GM12878 (cell line): ENCODE results near the gene C21orf58.

Experiments used
- CBFB ChIP-seq: IDR thresholded peaks from 2 replicates; pipeline ENCODE4 v1.6.1; 2016; ENCODE audit warnings: antibody characterized with exemption, low read depth
- CTCF ChIP-seq, 3 experiments: IDR thresholded peaks in 2 of 3; conservative IDR thresholded peaks in 1 of 3; 2 replicates each; pipeline ENCODE4 v1.5.1; 2011; ENCODE audit warnings: low read depth in 3 of 3, low read length in 3 of 3, mild to moderate bottlenecking in 3 of 3, control low read depth in 2 of 3, moderate library complexity in 2 of 3, inconsistent platforms in 1 of 3, mixed read lengths in 1 of 3; ENCODE audit not compliant: control insufficient read depth in 2 of 3, insufficient read depth in 1 of 3; ENCODE audit errors: extremely low read depth in 1 of 3
- EZH2 ChIP-seq: IDR thresholded peaks from 2 replicates; pipeline ENCODE4 v1.6.1; 2012; ENCODE audit warnings: low read depth, mild to moderate bottlenecking, control low read depth, inconsistent platforms, low read length, borderline replicate concordance; ENCODE audit not compliant: control insufficient read depth
- HDAC2 ChIP-seq: fragments of 200-600 bp; sonication (generic); IDR thresholded peaks from 2 replicates; pipeline ENCODE4 v1.6.1; 2017
- KAT2A ChIP-seq: conservative IDR thresholded peaks from 2 replicates; pipeline ENCODE4 v1.6.1; 2011; ENCODE audit warnings: low read depth, low read length; ENCODE audit not compliant: control insufficient read depth
- POLR2A ChIP-seq: IDR thresholded peaks from 2 replicates; pipeline ENCODE4 v1.6.1; 2011; ENCODE audit warnings: low read depth, mild to moderate bottlenecking, low read length
- POLR2AphosphoS5 ChIP-seq: IDR thresholded peaks from 2 replicates; pipeline ENCODE4 v1.6.1; 2011; ENCODE audit warnings: mild to moderate bottlenecking, low read length, inconsistent platforms
- SMC3 ChIP-seq: IDR thresholded peaks from 2 replicates; pipeline ENCODE4 v1.6.1; 2011; ENCODE audit warnings: low read length, improper control_type of control experiment, borderline replicate concordance
- SREBF2 ChIP-seq: IDR thresholded peaks from 2 replicates; pipeline ENCODE4 v1.6.1; 2012; ENCODE audit warnings: mild to moderate bottlenecking, low read length
- TARDBP ChIP-seq: IDR thresholded peaks from 2 replicates; pipeline ENCODE4 v1.6.1; 2016; ENCODE audit warnings: borderline replicate concordance
- USF2 ChIP-seq: IDR thresholded peaks from 2 replicates; pipeline ENCODE4 v1.6.1; 2011; ENCODE audit warnings: low read depth, low read length, improper control_type of control experiment, borderline replicate concordance
- ZNF274 ChIP-seq: IDR thresholded peaks from one replicate; pipeline ENCODE4 v1.8.0; 2011; ENCODE audit not compliant: insufficient read length, insufficient read depth
- TF ChIP-seq, protein P1 (sequence below): fragments of 450-650 bp; IDR thresholded peaks from 2 replicates; pipeline ENCODE4 v1.6.1; 2017; ENCODE audit warnings: mild to moderate bottlenecking, moderate library complexity

DNA sequence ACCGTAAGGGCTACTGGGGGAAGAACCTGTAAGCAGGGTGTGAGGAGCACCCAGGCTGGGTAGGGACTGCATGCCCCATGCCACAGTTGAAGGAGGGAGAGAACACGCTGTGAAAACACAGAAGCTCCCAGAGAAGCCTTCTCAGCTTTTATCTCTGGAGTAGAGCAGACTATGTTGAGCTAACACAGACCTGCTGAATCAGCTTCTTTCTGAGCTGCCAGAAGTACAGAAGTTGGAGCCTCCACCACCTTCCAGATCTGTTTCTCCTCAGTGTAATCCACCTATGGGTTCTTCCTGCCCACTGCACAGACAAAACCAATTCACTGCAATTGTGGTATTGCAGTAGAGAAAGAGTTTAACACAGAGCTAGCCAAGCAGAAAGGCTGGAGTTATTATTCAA is 32.1 kb downstream of the C21orf58 start:
- no peak for TF ChIP-seq KAT2A
- TF ChIP-seq POLR2AphosphoS5, result no peak
- no peak for TF ChIP-seq HDAC2
- TF ChIP-seq, protein P1, sequence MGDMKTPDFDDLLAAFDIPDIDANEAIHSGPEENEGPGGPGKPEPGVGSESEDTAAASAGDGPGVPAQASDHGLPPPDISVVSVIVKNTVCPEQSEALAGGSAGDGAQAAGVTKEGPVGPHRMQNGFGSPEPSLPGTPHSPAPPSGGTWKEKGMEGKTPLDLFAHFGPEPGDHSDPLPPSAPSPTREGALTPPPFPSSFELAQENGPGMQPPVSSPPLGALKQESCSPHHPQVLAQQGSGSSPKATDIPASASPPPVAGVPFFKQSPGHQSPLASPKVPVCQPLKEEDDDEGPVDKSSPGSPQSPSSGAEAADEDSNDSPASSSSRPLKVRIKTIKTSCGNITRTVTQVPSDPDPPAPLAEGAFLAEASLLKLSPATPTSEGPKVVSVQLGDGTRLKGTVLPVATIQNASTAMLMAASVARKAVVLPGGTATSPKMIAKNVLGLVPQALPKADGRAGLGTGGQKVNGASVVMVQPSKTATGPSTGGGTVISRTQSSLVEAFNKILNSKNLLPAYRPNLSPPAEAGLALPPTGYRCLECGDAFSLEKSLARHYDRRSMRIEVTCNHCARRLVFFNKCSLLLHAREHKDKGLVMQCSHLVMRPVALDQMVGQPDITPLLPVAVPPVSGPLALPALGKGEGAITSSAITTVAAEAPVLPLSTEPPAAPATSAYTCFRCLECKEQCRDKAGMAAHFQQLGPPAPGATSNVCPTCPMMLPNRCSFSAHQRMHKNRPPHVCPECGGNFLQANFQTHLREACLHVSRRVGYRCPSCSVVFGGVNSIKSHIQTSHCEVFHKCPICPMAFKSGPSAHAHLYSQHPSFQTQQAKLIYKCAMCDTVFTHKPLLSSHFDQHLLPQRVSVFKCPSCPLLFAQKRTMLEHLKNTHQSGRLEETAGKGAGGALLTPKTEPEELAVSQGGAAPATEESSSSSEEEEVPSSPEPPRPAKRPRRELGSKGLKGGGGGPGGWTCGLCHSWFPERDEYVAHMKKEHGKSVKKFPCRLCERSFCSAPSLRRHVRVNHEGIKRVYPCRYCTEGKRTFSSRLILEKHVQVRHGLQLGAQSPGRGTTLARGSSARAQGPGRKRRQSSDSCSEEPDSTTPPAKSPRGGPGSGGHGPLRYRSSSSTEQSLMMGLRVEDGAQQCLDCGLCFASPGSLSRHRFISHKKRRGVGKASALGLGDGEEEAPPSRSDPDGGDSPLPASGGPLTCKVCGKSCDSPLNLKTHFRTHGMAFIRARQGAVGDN, result no peak
- TF ChIP-seq ZNF274, result no peak
- TF ChIP-seq SREBF2, result no peak
- no peak for TF ChIP-seq EZH2
- no peak for TF ChIP-seq CBFB
- TF ChIP-seq SMC3, result no peak
- TF ChIP-seq CTCF (IDR thresholded peaks at IDR 0.05 in 2 of 3, conservative IDR thresholded peaks at IDR 0.05 in 1 of 3; ENCODE audit: control insufficient read depth in 2 of 3, extremely low read depth in 1 of 3, insufficient read depth in 1 of 3, low read depth in 3 of 3, low read length in 3 of 3), result no peak
- TF ChIP-seq USF2, result no peak
- no peak for TF ChIP-seq POLR2A
- TF ChIP-seq TARDBP, result no peak
